Eye (tissue), 1 donor: ENCODE results near the gene S100A3.
A peak's percentile ranks its signal among the peaks of the same experiment; 100 is the strongest.
"Not testable (repeated sequence)": the region's sequence is repeated elsewhere in the genome, so short reads cannot be mapped to it uniquely, and the experiment has no call there.

Experiments
- DNase-seq: peaks from one replicate; pipeline ENCODE4 v3.0.0-alpha.2; 2015

Gene S100A3

GRCh38 chr1:153534226-153534924, 14.7 kb downstream of the S100A3 start:
- DNase-seq: no peak

GRCh38 chr1:153533689-153534201, 15.3 kb downstream of the S100A3 start:
- DNase-seq: peak; percentile 51

- peak; percentile 94 for DNase-seq
Measured at GRCh38 chr1:153532769-153533599, 16.1 kb downstream of the S100A3 start.

DNA sequence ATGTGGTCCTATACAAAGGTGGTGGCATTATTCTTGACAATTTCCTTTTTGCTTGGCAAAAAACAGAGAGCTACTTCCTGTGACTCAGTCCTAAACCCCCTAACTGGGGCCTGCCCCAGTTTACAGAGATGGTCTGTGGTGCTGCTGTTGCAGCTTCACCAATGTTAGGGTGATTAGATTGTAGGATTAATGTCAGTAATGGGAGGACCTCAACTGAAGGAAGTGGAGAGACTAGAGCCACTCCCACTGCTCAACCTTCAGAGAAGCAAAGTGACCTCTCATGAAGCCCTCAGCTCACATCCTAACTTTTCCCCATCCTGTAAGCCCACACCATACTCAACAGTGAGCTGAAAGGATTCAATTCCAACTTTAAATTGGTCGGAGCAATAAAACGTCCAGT, 16.9 kb downstream of the S100A3 start:
- DNase-seq: no peak

GRCh38 chr1:153531638-153532037, 17.4 kb downstream of the S100A3 start:
- no peak for DNase-seq

- DNase-seq: no peak
Measured at GRCh38 chr1:153527683-153528040, 21.4 kb downstream of the S100A3 start.

GRCh38 chr1:153527023-153527682, 21.9 kb downstream of the S100A3 start:
- no peak for DNase-seq

DNA sequence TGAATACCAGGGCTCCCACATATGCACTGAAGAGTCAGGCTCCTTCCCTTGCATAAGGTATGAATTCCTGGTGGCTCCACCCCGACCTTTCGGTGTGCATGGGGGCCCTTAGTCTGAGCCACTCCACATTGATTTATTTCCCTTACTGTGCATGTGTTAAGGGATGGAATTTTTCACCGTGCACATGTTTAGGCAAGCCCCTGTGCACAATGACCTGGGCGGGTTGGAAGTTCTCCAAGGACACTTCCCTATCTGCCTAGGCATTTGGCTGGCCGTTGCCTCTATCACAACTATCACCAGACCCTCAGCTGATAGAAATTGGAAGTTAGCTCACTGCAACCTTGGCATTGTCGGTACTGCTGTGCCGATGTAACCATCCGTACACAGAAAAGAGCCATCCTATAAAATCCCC, 22.9 kb downstream of the S100A3 start:
- DNase-seq: no peak

- no peak for DNase-seq
Measured at GRCh38 chr1:153525088-153525728, 23.9 kb downstream of the S100A3 start.

DNA sequence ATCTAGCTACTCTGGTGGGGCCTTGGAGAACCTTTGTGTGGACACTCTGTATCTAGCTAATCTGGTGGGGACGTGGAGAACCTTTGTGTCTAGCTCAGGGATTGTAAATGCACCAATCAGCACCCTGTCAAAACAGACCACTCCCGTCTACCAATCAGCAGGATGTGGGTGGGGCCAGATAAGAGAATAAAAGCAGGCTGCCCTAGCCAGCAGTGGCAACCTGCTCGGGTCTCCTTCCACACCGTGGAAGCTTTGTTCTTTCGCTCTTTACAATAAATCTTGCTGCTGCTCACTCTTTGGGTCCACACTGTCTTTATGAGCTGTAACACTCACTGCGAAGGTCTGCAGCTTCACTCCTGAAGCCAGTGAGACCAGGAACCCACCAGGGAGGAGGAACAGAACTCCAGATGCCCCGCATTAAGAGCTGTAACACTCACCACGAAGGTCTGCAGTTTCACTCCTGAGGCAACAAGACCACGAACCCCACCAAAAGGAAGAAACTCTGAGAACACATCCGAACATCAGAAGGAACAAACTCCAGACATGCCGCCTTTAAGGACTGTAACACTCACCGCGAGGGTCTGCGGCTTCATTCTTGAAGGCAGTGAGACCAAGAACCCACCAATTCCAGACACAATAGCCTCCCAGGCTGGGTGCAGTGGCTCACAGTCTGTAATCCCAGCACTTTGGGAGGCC, 26.6 kb downstream of the S100A3 start:
- DNase-seq: not testable (repeated sequence)

GRCh38 chr1:153521808-153522207, 27.2 kb downstream of the S100A3 start:
- not testable (repeated sequence) for DNase-seq

DNA sequence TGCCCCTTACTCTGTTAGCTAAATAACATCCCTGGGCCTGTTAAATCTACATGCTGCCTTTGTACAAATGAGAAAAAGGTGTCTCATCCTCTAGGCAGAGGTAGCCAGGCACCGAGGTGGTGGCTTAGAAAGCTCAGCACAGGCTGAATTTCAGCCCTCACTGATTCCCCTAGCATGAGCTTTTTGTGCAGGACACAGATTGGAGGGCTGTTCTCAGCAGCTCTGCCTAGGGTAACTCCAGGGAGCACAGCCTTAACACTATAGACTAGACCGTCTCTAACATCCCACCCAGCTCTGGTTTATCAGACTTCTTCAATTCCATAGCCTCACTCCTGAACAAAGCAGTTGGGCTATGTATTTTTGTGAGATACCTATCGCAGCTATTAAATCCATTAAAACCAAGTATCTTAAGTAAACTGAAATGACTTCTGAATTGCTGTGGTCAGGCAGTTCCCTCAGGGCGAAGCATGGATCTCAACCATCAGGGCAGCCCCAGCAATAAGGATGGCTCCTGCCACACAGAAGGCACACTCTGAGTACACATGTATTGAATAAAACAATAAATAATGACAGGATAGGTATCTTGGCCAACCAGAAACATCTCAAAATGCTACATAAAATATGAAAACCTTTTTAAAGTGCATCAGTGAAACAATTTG, 28.1 kb downstream of the S100A3 start:
- no peak for DNase-seq

GRCh38 chr1:153520137-153520691, 28.8 kb downstream of the S100A3 start:
- not testable (repeated sequence) for DNase-seq

DNA sequence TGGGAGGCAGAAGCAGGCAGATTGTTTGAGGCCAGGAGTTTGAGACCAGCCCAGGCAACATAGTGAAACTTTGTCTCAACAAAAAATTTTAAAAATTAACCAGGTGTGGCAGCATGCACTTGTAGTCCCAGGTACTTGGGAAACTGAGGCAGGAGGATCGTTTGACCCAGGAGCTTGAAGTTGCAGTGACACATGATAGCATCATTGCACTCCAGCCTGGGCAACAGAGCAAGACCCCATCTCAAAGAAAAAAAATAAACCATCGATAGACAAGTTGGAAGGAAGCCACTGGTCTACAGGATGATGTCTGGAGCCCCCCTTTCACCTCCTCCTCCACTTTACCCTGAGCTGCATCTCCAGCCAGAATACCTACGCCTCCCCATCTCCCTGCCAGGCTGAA, 29.8 kb downstream of the S100A3 start:
- DNase-seq: no peak

GRCh38 chr1:153515504-153516394, 33.3 kb downstream of the S100A3 start:
- no peak for DNase-seq

GRCh38 chr1:153513666-153514065, 35.4 kb downstream of the S100A3 start:
- DNase-seq: no peak

GRCh38 chr1:153513023-153513422, 36.0 kb downstream of the S100A3 start:
- DNase-seq: no peak

DNA sequence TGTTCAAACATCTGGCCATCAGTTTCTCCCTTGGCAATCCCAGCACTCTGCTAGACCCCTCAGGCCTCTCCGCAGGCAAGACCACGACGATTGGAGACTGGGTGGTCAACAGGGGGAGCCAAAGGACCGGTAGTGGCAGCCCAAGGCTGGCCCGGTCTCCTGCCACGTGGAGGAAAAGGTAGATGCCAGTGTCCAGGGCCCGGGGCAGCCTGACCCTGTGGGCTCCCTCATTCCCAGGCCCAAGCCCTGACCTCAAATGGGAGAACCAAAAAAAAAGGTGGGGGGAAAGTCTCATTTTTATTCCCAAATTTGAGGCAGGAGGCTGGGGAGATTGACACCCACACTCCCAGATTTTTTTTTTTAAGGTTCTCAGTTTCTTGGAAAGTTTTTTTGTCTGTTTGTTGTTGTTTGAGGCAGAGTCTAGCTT, 38.1 kb downstream of the S100A3 start:
- peak; percentile 91 for DNase-seq

DNA sequence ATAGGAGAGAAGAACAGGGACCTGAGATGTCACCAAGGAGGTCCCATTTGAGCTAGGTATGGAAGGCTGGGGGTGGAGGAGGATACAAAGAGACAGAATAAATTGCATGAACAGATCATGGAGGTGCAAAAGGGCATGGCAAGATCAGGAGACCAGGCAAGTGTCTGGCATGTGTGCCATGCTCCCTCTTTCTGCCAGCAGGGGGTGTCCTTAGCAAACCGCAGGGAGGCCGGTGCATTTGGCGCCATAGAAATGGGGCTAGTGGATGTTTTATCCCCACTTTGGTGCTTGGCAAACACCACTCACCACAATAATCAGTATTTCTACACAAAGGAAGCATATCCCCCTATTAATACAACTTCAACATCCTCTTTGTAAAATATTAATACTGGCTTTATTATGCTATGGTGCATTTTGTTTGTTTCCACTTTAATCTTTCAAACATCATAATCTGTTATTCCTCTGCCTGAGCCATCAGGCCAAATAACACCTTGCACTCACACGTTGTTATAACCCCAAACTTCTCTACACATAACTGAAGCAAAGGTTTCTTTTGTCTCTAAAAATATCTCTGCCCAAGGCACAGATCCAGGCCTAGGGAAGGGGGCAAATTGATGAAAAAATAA, 39.2 kb downstream of the S100A3 start:
- peak; percentile 40 for DNase-seq

DNA sequence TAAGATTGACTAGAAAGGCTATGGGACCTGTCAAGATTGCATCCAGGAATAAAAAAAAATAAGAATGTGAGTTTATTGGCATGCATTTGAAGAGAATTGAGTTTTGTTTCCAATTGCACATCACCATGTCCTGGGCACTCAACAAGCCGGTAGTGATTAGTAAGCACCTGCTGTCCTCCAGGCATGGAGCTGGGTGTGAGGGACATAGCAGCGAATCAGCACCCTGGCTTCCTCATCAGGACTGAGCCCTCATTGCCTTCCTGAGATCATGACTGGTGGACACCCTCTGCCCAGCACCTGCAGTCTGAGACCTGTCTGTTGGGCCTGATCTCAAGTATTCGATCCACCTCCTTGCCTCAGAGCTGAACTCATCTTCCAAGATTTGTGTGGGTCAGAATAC, 40.0 kb downstream of the S100A3 start:
- DNase-seq: no peak
